Upper lobe of left lung (tissue), 4 donors: ENCODE results near the gene CAPN11.

ENCODE experiments used
- CTCF ChIP-seq, 6 experiments: fragments of 450-650 bp in 4 of 6; fragments of 200-600 bp in 2 of 6; sonication (generic) in 2 of 6; IDR thresholded peaks; one replicate each; pipeline ENCODE4 v1.5.1; 2016 to 2019; ENCODE audit warnings: antibody characterized with exemption in 6 of 6
- EP300 ChIP-seq, 4 donors: sonication (generic); formaldehyde crosslinking; IDR thresholded peaks; one replicate each; pipeline ENCODE4 v1.5.1; 2017; ENCODE audit warnings: antibody characterized with exemption in 4 of 4, control low read depth in 2 of 4
- POLR2A ChIP-seq, 4 donors: fragments of 450-650 bp; IDR thresholded peaks; one replicate each; pipeline ENCODE4 v1.5.1; 2016 to 2017; ENCODE audit warnings: antibody characterized with exemption in 4 of 4, mild to moderate bottlenecking in 2 of 4
- POLR2AphosphoS5 ChIP-seq, 2 donors: sonication (generic); formaldehyde crosslinking; IDR thresholded peaks; one replicate each; pipeline ENCODE4 v1.5.1; 2017; ENCODE audit warnings: antibody characterized with exemption in 2 of 2

DNA sequence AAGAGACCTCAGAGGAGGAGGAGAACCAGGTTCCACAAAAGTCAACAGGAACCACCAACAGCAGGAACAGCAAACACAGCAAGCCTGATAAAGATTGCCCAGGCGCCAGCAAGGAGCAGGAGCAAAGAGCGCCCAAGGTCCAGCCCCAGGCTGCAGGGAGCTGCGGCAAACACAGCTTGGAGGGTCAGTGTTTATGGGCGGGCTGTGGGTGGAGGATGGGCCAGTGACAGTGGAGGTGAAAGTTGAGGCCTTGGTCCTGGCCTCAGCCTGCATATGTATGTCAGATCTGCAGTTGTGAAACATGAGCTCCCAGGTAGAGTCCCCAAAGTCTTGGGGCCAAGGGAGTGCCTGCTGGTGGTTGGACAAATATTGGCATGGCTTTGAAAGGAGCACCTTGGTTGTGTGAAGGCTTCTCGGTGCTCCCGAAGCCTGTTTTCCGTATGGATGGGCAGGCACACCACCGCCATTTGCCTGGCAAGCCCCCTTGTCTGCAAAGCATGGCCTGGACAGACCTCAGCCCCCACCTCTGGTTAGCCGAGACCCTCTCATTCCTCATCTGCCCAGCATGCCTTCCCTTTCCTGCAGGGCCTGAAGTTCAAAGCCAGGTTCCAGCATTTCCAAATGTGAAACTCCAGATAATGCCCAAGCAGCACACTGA is 2.0 kb upstream of the CAPN11 start:
- peak in 1 of 4 donors; percentile 4 for TF ChIP-seq POLR2A (IDR thresholded peaks at IDR 0.05)
- TF ChIP-seq CTCF (IDR thresholded peaks at IDR 0.05) = no peak
- no peak for TF ChIP-seq EP300 (IDR thresholded peaks at IDR 0.05)
- no peak for TF ChIP-seq POLR2AphosphoS5 (IDR thresholded peaks at IDR 0.05)
